ENCODE results near the gene IL17RB.

IL17RB gene

GRCh38 chr3:53803124-53803815 is 43.1 kb upstream of the IL17RB start:
- TF ChIP-seq CTCF (IDR thresholded peaks at IDR 0.05; ENCODE audit: extremely low read depth, missing control alignments): no peak
- DNase-seq (ENCODE audit: low spot score): no peak

GRCh38 chr3:53803816-53804695 is 42.3 kb upstream of the IL17RB start:
- DNase-seq (ENCODE audit: low spot score): no peak
- TF ChIP-seq CTCF (IDR thresholded peaks at IDR 0.05; ENCODE audit: extremely low read depth, missing control alignments): no peak

- DNase-seq (ENCODE audit: low spot score): no peak
- TF ChIP-seq CTCF (IDR thresholded peaks at IDR 0.05; ENCODE audit: extremely low read depth, missing control alignments): no peak
These were observed 41.5 kb upstream of the IL17RB start for GRCh38 chr3:53804697-53805462.

DNA sequence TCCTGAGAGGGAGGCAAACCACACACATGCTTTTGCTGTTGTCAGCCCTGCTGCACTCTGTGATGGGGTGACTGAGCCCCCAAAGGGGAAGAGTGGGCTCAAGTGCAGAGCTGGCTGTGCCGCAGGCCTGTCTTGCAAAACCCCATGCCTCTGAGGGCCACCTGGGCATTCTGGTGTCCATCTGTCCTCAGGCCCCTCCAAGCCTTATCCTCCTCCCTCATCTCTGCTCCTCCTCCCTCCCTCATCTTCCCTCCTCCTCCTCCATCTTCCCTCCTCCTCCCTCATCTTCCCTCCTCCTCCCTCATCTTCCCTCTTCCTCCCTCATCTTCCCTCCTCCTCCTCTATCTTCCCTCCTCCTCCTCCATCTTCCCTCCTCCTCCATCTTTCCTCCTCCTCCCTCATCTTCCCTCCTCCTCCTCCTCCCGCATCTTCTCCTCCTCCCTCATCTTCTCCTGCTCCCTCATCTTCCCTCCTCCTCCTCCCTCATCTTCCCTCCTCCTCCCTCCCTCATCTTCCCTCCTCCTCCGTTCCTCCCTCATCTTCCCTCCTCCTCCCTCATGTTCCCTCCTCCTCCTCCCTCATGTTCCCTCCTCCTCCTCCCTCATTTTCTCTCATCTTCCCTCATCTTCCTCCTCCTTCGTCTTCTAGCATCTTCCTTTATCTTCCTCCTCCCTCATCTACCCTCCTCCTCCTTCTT is 40.8 kb upstream of the IL17RB start:
- DNase-seq (ENCODE audit: low spot score): no peak
- no peak for TF ChIP-seq CTCF (IDR thresholded peaks at IDR 0.05; ENCODE audit: extremely low read depth, missing control alignments)

GRCh38 chr3:53806182-53807116 is 39.9 kb upstream of the IL17RB start:
- no peak for DNase-seq (ENCODE audit: low spot score)
- TF ChIP-seq CTCF (IDR thresholded peaks at IDR 0.05; ENCODE audit: extremely low read depth, missing control alignments): no peak

DNA sequence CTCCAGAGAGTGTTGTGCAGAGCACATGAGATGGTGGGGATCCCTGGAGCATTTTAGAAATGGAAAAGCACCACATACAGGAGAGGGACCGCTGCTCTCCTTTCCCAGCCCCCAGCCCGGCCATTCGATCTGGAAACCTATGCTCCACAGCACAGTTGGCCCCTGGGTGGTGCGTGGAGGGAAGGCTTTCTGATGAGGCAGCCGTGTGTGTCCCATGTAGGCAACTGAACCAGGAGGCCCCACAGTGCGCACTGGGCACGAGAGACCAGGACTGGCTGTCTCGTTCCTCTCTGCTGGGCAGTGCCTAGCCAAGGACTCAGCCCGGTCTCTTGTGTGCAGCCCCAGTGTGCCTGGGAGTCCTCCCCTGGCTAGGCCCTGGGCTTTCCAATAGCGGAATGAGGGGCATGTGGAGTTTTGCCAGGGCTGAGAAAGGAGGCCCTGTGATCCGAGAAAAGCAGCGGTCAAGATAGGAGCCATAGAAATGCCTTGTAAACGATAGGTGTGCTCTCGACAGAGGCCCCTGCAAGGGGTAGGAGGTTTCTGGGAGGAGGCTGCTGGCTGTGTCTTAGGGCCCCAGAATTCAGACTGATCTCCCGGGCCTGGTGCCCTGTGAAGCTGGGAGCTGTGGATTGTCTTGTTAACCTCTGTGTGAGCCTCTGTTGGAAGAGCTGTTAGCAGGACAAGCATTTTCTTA is 39.1 kb upstream of the IL17RB start:
- DNase-seq (ENCODE audit: low spot score): no peak
- no peak for TF ChIP-seq CTCF (IDR thresholded peaks at IDR 0.05; ENCODE audit: extremely low read depth, missing control alignments)
